ENCODE results near the gene SHB. TPM values are rescaled to one million over a fixed set of nuclear protein-coding genes. Genes with fewer than 3 reads are reported as not detected.

The SHB gene
- total RNA-seq, 2 experiments from 2014 or later, result 1.1 to 1.2 TPM

GRCh38 chr9:38064842-38065368, 4.1 kb downstream of the SHB start:
- H3K36me3 Mint-ChIP-seq (ENCODE audit: low read depth), result no peaks in the 10 kb centered on the region
- H3K4me1 ChIP-seq (ENCODE audit: insufficient read depth, low read length), result peaks cover 20% of the 10 kb centered on the region
- DNase-seq (no peak), ATAC-seq (ENCODE audit: poor library complexity) (no peak)
- intact Hi-C loops (cut with DNase I, micrococcal nuclease), result loop anchor here in 1 of 2 experiments (5.0 to 10.0 kb wide), 5 partner anchors 153 to 643 kb away; partner anchors contain the start of genes DCAF10, EXOSC3 and GRHPR
- H3K27me3 ChIP-seq (ENCODE audit: control insufficient read depth in 1 of 2, insufficient read depth in 2 of 2, low read length in 2 of 2), result no peaks in the 10 kb centered on the region
- H3K4me1 Mint-ChIP-seq (ENCODE audit: low read depth), result peaks cover 16% of the 10 kb centered on the region
- H3K27ac Mint-ChIP-seq, result no peak overlapping the region
- TF ChIP-seq CTCF (IDR thresholded peaks at IDR 0.05), result no peak
- H3K4me3 Mint-ChIP-seq, result no peak overlapping the region
- H3K36me3 ChIP-seq (ENCODE audit: insufficient read depth, low read length), result no peaks in the 10 kb centered on the region
- no peaks in the 10 kb centered on the region for H3K9me3 ChIP-seq (ENCODE audit: control insufficient read depth in 1 of 2, insufficient read depth in 1 of 2, low read length in 2 of 2)
- no peaks in the 10 kb centered on the region for H3K9me3 Mint-ChIP-seq
- CTCF ChIA-PET, result no interaction called here
- no peaks in the 10 kb centered on the region for H3K27me3 Mint-ChIP-seq
- H3K27ac ChIP-seq (ENCODE audit: low read depth in 1 of 2, low read length in 2 of 2), result no peak overlapping the region
- no peak overlapping the region for H3K4me3 ChIP-seq (ENCODE audit: low read length)
- POLR2A ChIA-PET, result no interaction called here

GRCh38 chr9:38063363-38063707, 5.7 kb downstream of the SHB start:
- Histone ChIP-seq H3K36me3 (ENCODE audit: insufficient read depth, low read length) (no peaks in the 10 kb centered on the region), H3K9me3 (ENCODE audit: control insufficient read depth in 1 of 2, insufficient read depth in 1 of 2, low read length in 2 of 2) (no peaks in the 10 kb centered on the region), H3K27ac (ENCODE audit: low read depth in 1 of 2, low read length in 2 of 2) (no peak overlapping the region), H3K4me1 (ENCODE audit: insufficient read depth, low read length) (peaks cover 15% of the 10 kb centered on the region), H3K27me3 (ENCODE audit: control insufficient read depth in 1 of 2, insufficient read depth in 2 of 2, low read length in 2 of 2) (no peaks in the 10 kb centered on the region), H3K4me3 (ENCODE audit: low read length) (no peak overlapping the region)
- no peak for TF ChIP-seq CTCF (IDR thresholded peaks at IDR 0.05)
- Mint-ChIP-seq H3K4me1 (ENCODE audit: low read depth) (peaks cover 11% of the 10 kb centered on the region), H3K9me3 (no peaks in the 10 kb centered on the region), H3K27ac (no peak overlapping the region), H3K27me3 (no peaks in the 10 kb centered on the region), H3K4me3 (no peak overlapping the region), H3K36me3 (ENCODE audit: low read depth) (no peaks in the 10 kb centered on the region)
- intact Hi-C loops (cut with DNase I, micrococcal nuclease), result loop anchor here in 1 of 2 experiments (5.0 to 10.0 kb wide), 2 partner anchors 151 to 279 kb away; partner anchors contain the start of gene EXOSC3
- ATAC-seq (ENCODE audit: poor library complexity) (no peak), DNase-seq (no peak)
- CTCF ChIA-PET, result no interaction called here
- POLR2A ChIA-PET, result no interaction called here

DNA sequence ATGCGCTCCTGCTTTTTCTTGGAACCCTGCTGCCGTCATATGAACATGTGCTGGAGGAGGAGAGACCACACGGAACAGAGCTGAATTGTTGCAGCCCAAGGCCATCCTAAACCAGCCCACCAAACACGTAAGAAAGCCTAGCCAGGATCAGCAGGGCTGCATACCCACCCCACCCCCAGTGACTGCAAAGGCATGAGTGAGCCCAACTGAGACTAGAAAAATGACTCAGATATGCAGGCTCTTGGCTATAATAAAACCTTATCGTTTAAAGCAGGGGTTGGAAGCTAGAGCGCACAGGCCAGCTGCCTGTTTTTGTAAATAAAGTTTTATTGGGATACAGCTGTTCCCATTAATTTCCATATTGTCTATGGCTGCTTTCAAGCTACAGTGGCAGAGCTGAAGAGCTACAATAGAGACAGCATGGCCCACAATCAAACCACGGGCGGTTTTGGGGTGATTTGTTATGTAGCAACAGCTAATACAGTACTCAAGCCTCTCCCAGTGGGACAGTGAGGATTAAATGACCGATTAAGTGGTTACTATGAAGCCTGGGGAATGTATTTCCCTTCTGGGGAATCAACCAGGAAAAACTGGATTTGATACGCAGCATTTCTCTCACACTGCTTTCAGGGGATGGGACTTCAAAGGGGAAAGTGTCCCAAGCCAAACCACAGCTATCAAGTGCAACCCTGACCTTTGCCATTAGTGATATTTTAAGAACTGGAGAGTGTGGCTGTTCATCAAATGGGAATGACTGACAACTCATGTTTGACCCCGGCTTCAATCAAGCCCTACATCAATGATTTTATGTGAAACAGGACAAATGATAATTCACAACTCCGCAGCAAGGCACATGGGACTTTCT, 6.3 kb downstream of the SHB start:
- Histone ChIP-seq H3K27me3 (ENCODE audit: control insufficient read depth in 1 of 2, insufficient read depth in 2 of 2, low read length in 2 of 2) (no peaks in the 10 kb centered on the region), H3K4me3 (ENCODE audit: low read length) (no peak overlapping the region), H3K36me3 (ENCODE audit: insufficient read depth, low read length) (no peaks in the 10 kb centered on the region), H3K4me1 (ENCODE audit: insufficient read depth, low read length) (peaks cover 11% of the 10 kb centered on the region), H3K27ac (ENCODE audit: low read depth in 1 of 2, low read length in 2 of 2) (no peak overlapping the region), H3K9me3 (ENCODE audit: control insufficient read depth in 1 of 2, insufficient read depth in 1 of 2, low read length in 2 of 2) (no peaks in the 10 kb centered on the region)
- Mint-ChIP-seq H3K4me1 (ENCODE audit: low read depth) (peaks cover 11% of the 10 kb centered on the region), H3K36me3 (ENCODE audit: low read depth) (no peaks in the 10 kb centered on the region), H3K27ac (no peak overlapping the region), H3K4me3 (no peak overlapping the region), H3K9me3 (no peaks in the 10 kb centered on the region), H3K27me3 (no peaks in the 10 kb centered on the region)
- intact Hi-C loops (cut with DNase I, micrococcal nuclease), result loop anchor here in 1 of 2 experiments (5.0 to 10.0 kb wide), 2 partner anchors 150 to 278 kb away; partner anchors contain the start of gene EXOSC3
- ChIA-PET POLR2A (no interaction called here), CTCF (no interaction called here)
- no peak for TF ChIP-seq CTCF (IDR thresholded peaks at IDR 0.05)
- DNase-seq (no peak), ATAC-seq (ENCODE audit: poor library complexity) (no peak)
